Activated CD4-positive, alpha-beta memory T cell treated with anti-CD3 and anti-CD28 coated beads for 36 hours (primary cell): ENCODE results near the gene PLEKHJ1. TPM values are rescaled to one million over a fixed set of nuclear protein-coding genes. Genes with fewer than 3 reads are reported as not detected.

Experiments used
- CTCF ChIA-PET: fragments of 350-600 bp; sonication (Branson Sonifier 250); formaldehyde crosslinking; loops from one replicate; lab custom pipeline; 2021; ENCODE audit warnings: antibody characterized with exemption, inconsistent platforms; lab: Charles Lee
- POLR2A ChIA-PET: fragments of 350-600 bp; sonication (Branson Sonifier 250); formaldehyde crosslinking; loops from one replicate; lab custom pipeline; 2021; ENCODE audit warnings: antibody characterized with exemption; lab: Charles Lee
- DNase-seq: peaks from one replicate; pipeline ENCODE4 v3.0.0-alpha.2; 2020
- H3K27ac Mint-ChIP-seq: one replicate; pipeline ENCODE4 v1.8.0; 2021; ENCODE audit warnings: mixed read lengths
- H3K27me3 Mint-ChIP-seq: one replicate; pipeline ENCODE4 v1.8.0; 2021; ENCODE audit warnings: mixed read lengths
- H3K36me3 Mint-ChIP-seq: one replicate; pipeline ENCODE4 v1.8.0; 2021; ENCODE audit warnings: mixed read lengths
- H3K4me1 Mint-ChIP-seq: one replicate; pipeline ENCODE4 v1.8.0; 2021; ENCODE audit warnings: low read depth, mixed read lengths
- H3K4me3 Mint-ChIP-seq: one replicate; pipeline ENCODE4 v1.8.0; 2021; ENCODE audit warnings: mild to moderate bottlenecking, mixed read lengths
- H3K9me3 Mint-ChIP-seq: one replicate; pipeline ENCODE4 v1.8.0; 2021; ENCODE audit warnings: mixed read lengths
- intact Hi-C: fragments of 100-400 bp; cut with micrococcal nuclease; formaldehyde crosslinking; loops from one replicate; pipeline ENCODE4 v1.15.1; 2023
- total RNA-seq, 2 experiments: library from RNA; stranded (reverse); gene quantifications; one replicate each; pipeline ENCODE4 v1.2.3, GENCODE V29; 2021

The PLEKHJ1 gene
- total RNA-seq, 2 experiments from 2014 or later: 60.8 to 64.0 TPM

DNA sequence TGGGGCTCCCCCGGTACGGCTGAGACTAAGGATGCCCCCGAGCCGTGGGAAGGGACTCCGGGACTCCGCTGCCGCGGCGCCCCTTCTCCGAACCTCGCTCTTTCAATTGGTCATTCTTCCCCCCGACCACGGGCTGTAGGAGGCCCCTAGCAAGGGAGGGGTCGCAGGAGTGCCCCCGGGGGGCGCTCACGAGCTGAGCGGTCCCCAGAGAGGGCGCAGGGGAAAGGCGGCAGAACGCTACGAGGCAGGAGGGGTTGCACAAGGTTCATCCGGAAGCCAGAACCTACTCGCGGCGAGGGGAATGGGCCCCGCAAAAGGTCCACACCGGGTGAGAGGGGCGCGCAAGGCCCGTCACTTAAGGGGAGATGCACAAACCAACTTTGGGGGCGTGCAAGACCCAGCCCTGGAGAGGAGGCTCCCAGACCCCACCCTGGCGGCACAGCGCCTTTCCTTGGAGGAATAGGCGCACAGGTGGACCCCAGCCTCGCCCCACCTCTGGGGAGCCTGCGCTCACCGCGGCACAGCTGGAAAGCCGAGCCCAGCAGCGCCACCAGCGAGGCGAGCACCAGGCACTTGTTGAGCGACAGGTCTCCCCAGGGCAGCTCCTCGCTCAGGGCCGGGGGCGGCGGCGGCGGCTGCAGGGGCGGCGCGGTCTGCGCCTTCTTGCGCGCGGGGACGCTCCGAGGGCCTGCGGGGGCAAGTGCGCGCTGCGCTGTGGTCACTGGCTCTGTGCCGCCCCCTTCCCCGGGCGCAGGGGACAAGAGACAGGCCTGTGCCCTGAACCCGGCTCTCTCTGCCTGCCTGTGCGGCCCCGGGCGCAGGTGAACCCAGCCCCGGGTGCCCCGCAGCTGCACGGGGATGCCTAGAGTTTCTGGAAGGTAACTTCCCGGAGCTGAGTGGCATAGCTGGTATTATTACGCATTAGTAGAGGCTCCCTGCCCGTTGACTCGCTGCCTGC, 17.3 kb upstream of the PLEKHJ1 start:
- Mint-ChIP-seq H3K4me1 (peaks cover 24% of the 10 kb centered on the region), H3K9me3 (no peaks in the 10 kb centered on the region), H3K27ac (no peak overlapping the region), H3K4me3 (peak overlapping the region; percentile 6), H3K36me3 (no peaks in the 10 kb centered on the region), H3K27me3 (peaks cover 15% of the 10 kb centered on the region)
- intact Hi-C loops: loop anchor here (2.0 kb wide), 1 partner anchor 15 kb away; no protein-coding TSS in a partner anchor
- DNase-seq: peak; percentile 58
- CTCF ChIA-PET: interaction anchor here (0.8 to 1.9 kb wide), 3 partner anchors 8 to 383 kb away, joined by 3 to 10 read pairs (median 8); no protein-coding TSS in a partner anchor
- POLR2A ChIA-PET: interaction anchor here (0.6 to 1.7 kb wide), 2 partner anchors 17 to 94 kb away, joined by 7 to 8 read pairs; no protein-coding TSS in a partner anchor

DNA sequence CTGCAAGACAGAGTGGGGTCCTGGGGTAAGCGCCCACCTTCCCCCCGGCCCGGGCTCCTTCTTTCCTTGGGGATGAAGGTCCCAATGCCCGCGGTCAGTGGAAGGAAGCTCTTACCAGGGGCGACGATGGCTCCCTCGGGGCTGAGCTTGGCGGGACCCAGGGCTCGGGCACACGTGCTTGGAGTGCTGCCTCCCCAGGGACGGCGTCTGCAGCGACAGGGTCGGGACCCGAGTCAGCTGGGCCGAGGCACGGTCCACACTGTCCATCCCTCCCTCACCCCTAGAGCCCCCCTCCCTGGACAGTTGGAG, 16.6 kb upstream of the PLEKHJ1 start:
- no peak for DNase-seq
- peaks cover 19% of the 10 kb centered on the region for H3K4me1 Mint-ChIP-seq
- no peaks in the 10 kb centered on the region for H3K9me3 Mint-ChIP-seq
- POLR2A ChIA-PET: interaction anchor here (1.7 kb wide), 1 partner anchor 18 kb away, joined by 8 read pairs; no protein-coding TSS in a partner anchor
- peak overlapping the region; percentile 46 for H3K4me3 Mint-ChIP-seq
- peaks cover 15% of the 10 kb centered on the region for H3K27me3 Mint-ChIP-seq
- H3K27ac Mint-ChIP-seq: no peak overlapping the region
- CTCF ChIA-PET: interaction anchor here (1.7 to 1.9 kb wide), 2 partner anchors 9 to 21 kb away, joined by 8 to 10 read pairs; no protein-coding TSS in a partner anchor
- no peaks in the 10 kb centered on the region for H3K36me3 Mint-ChIP-seq
- intact Hi-C loops: no loop called here

DNA sequence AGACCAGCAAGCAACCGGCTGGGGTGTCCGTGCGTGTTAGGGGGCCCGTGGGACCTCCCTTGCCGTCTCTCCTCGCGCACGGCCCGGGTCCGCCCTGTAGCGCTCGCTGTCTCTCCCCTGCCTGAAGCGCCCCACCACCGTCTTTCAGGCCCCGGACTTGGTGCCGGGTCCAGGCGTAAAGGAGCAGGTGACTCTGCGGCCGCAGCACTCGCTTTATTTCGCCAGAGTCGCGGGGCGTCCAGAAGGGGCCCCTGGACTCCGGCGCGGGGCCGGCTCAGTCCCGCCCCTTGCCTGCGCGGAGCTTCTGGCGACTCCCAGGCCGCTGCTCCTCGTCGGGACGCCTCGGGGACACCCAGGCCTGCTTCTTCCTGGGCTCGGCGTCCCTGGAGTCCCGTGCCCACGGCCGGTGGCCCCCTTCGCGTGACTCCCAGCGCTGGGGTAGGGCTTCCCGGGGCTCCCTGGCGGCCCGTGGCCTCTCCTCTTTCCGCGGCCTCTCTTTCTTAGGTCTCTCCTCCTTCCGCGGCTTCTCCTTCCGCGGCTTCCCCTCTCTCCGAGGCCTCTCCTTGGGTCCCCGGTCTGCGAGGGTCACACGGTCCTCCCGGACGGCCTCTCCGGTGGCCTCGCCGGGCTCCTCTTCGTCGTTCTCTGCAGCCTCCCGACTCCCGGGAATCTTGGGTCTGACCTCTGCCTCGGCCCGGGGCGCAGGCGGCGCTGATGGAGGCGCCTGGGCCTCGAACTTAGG, 16.1 kb upstream of the PLEKHJ1 start:
- Mint-ChIP-seq H3K4me1 (peaks cover 17% of the 10 kb centered on the region), H3K9me3 (no peaks in the 10 kb centered on the region), H3K27ac (no peak overlapping the region), H3K4me3 (peak overlapping the region; percentile 46), H3K27me3 (peaks cover 15% of the 10 kb centered on the region), H3K36me3 (no peaks in the 10 kb centered on the region)
- CTCF ChIA-PET: interaction anchor here (1.1 to 1.9 kb wide), 3 partner anchors 9 to 22 kb away, joined by 3 to 8 read pairs (median 6); no protein-coding TSS in a partner anchor
- POLR2A ChIA-PET: interaction anchor here (0.6 to 1.4 kb wide), 2 partner anchors 8 to 18 kb away, joined by 3 to 5 read pairs; no protein-coding TSS in a partner anchor
- DNase-seq: peak; percentile 19
- intact Hi-C loops: no loop called here

DNA sequence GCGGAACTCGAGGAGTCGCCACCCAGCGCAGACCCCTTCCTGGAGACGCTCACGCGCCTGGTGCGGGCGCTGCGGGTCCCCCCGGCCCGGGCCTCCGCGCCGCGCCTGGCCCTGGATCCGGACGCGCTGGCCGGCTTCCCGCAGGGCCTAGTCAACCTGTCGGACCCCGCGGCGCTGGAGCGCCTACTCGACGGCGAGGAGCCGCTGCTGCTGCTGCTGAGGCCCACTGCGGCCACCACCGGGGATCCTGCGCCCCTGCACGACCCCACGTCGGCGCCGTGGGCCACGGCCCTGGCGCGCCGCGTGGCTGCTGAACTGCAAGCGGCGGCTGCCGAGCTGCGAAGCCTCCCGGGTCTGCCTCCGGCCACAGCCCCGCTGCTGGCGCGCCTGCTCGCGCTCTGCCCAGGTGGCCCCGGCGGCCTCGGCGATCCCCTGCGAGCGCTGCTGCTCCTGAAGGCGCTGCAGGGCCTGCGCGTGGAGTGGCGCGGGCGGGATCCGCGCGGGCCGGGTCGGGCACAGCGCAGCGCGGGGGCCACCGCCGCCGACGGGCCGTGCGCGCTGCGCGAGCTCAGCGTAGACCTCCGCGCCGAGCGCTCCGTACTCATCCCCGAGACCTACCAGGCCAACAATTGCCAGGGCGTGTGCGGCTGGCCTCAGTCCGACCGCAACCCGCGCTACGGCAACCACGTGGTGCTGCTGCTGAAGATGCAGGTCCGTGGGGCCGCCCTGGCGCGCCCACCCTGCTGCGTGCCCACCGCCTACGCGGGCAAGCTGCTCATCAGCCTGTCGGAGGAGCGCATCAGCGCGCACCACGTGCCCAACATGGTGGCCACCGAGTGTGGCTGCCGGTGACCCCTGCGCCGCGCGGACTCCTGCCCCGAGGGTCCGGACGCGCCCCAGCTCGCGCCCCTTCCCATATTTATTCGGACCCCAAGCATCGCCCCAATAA, 15.3 kb upstream of the PLEKHJ1 start:
- Mint-ChIP-seq H3K9me3 (no peaks in the 10 kb centered on the region), H3K4me1 (peaks cover 14% of the 10 kb centered on the region), H3K4me3 (peak overlapping the region; percentile 29), H3K27me3 (peaks cover 15% of the 10 kb centered on the region), H3K27ac (no peak overlapping the region), H3K36me3 (peaks cover 5% of the 10 kb centered on the region)
- DNase-seq: peak; percentile 17
- POLR2A ChIA-PET: interaction anchor here (0.6 to 1.4 kb wide), 5 partner anchors 9 to 22 kb away, joined by 3 to 5 read pairs (median 3); no protein-coding TSS in a partner anchor
- CTCF ChIA-PET: interaction anchor here (1.0 to 1.3 kb wide), 4 partner anchors 8 to 13 kb away, joined by 3 to 6 read pairs (median 3); no protein-coding TSS in a partner anchor
- intact Hi-C loops: no loop called here

DNA sequence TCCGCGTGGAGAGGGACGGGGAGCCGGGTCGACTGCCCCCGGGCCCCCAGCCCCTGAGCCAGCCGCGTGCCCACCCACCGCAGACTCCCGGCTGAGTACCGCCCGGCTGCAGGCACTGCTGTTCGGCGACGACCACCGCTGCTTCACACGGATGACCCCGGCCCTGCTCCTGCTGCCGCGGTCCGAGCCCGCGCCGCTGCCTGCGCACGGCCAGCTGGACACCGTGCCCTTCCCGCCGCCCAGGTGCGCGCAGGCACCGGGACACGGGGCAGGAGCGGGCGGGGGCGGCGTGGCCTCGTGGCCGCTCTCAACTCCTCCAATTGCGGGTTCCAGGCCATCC, 14.6 kb upstream of the PLEKHJ1 start:
- peaks cover 15% of the 10 kb centered on the region for H3K27me3 Mint-ChIP-seq
- peaks cover 7% of the 10 kb centered on the region for H3K36me3 Mint-ChIP-seq
- intact Hi-C loops: no loop called here
- no peak overlapping the region for H3K4me3 Mint-ChIP-seq
- peaks cover 14% of the 10 kb centered on the region for H3K4me1 Mint-ChIP-seq
- no peaks in the 10 kb centered on the region for H3K9me3 Mint-ChIP-seq
- H3K27ac Mint-ChIP-seq: no peak overlapping the region
- ChIA-PET CTCF (interaction anchor here (0.7 to 1.5 kb wide), 4 partner anchors 9 to 95 kb away, joined by 3 to 6 read pairs (median 3); no protein-coding TSS in a partner anchor), POLR2A (interaction anchor here (0.5 to 1.4 kb wide), 6 partner anchors 9 to 69 kb away, joined by 3 to 5 read pairs (median 4); no protein-coding TSS in a partner anchor)
- no peak for DNase-seq

DNA sequence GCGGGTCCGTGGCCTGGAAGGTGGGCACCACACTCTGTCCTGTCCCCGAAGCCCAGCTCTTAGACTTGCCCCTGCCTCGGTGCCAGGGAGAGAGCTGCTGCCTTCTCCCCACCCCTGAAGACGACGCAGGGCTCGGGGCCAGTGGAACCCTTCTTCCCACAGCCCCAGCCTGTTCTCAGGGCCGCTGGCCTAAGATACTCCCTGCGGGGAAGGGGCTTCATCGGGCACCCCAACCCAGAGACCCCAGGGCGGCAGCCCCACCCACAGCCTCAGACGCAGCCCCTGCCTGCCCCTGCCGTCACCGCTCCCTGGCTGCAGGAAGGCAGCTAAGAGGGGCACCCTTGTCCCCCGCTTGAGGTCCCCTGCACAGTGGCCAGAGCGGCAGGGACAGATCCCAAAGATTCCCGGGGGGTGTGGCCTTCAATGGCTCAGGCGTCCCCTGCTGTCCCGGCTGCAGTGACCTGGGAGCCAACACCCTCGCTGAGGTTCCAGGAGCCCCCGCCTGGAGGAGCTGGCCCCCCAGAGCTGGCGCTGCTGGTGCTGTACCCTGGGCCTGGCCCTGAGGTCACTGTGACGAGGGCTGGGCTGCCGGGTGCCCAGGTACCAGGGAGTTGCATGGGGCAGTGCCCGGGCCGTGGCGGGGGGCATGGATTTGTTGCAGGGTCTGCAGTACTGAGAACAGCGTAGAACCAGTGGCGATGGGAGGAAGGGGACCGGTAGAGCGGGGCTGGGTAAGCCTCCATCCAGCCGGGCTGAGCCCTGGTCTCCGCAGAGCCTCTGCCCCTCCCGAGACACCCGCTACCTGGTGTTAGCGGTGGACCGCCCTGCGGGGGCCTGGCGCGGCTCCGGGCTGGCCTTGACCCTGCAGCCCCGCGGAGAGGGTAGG, 14.0 kb upstream of the PLEKHJ1 start:
- intact Hi-C loops: no loop called here
- ChIA-PET POLR2A (interaction anchor here (0.5 to 1.4 kb wide), 3 partner anchors 10 to 68 kb away, joined by 3 to 4 read pairs (median 4); no protein-coding TSS in a partner anchor), CTCF (interaction anchor here (0.7 to 1.5 kb wide), 3 partner anchors 11 to 94 kb away, joined by 3 to 6 read pairs (median 3); no protein-coding TSS in a partner anchor)
- no peak overlapping the region for H3K4me3 Mint-ChIP-seq
- H3K36me3 Mint-ChIP-seq: peaks cover 10% of the 10 kb centered on the region
- H3K27ac Mint-ChIP-seq: no peak overlapping the region
- peaks cover 14% of the 10 kb centered on the region for H3K4me1 Mint-ChIP-seq
- no peak for DNase-seq
- peaks cover 15% of the 10 kb centered on the region for H3K27me3 Mint-ChIP-seq
- H3K9me3 Mint-ChIP-seq: no peaks in the 10 kb centered on the region

DNA sequence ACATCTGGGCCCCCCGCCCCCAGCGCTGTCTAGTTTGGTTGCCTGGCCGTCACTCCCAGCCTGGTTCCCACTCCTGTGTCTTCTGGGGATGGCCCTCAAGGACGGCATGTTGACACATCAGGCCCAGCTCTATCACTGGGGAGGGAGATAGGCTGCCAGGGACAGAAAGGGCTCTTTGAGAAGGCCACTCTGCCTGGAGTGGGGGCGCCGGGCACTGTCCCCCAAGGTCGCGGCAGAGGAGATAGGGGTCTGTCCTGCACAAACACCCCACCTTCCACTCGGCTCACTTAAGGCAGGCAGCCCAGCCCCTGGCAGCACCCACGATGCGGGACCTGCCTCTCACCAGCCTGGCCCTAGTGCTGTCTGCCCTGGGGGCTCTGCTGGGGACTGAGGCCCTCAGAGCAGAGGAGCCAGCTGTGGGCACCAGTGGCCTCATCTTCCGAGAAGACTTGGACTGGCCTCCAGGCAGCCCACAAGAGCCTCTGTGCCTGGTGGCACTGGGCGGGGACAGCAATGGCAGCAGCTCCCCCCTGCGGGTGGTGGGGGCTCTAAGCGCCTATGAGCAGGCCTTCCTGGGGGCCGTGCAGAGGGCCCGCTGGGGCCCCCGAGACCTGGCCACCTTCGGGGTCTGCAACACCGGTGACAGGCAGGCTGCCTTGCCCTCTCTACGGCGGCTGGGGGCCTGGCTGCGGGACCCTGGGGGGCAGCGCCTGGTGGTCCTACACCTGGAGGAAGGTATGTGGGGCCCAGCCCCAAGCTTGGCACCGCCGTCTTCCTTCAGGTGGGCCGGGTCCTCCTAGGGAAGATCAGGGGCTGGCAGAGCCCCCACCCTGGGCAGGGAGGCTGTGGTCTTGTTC, 13.1 kb upstream of the PLEKHJ1 start, which contains the start of gene AMH:
AMH (plus strand) TSS at position 314 of the 857 bp plus-strand sequence; CDS start at position 324, 10 bp downstream.
- H3K4me3 Mint-ChIP-seq: no peak within 1 kb of the TSS
- peaks cover 14% of the 10 kb centered on the region for H3K4me1 Mint-ChIP-seq
- H3K9me3 Mint-ChIP-seq: no peaks in the 10 kb centered on the region
- CTCF ChIA-PET: interaction anchor here (1.3 to 1.5 kb wide), 2 partner anchors 12 to 13 kb away, joined by 3 to 6 read pairs; no protein-coding TSS in a partner anchor
- no peak within 1 kb of the TSS for H3K27ac Mint-ChIP-seq
- peaks cover 16% of the 10 kb centered on the region for H3K36me3 Mint-ChIP-seq
- intact Hi-C loops: no loop called here
- POLR2A ChIA-PET: interaction anchor here (1.4 kb wide), 1 partner anchor 21 kb away, joined by 4 read pairs; no protein-coding TSS in a partner anchor
- no peak for DNase-seq
- peaks cover 15% of the 10 kb centered on the region for H3K27me3 Mint-ChIP-seq

DNA sequence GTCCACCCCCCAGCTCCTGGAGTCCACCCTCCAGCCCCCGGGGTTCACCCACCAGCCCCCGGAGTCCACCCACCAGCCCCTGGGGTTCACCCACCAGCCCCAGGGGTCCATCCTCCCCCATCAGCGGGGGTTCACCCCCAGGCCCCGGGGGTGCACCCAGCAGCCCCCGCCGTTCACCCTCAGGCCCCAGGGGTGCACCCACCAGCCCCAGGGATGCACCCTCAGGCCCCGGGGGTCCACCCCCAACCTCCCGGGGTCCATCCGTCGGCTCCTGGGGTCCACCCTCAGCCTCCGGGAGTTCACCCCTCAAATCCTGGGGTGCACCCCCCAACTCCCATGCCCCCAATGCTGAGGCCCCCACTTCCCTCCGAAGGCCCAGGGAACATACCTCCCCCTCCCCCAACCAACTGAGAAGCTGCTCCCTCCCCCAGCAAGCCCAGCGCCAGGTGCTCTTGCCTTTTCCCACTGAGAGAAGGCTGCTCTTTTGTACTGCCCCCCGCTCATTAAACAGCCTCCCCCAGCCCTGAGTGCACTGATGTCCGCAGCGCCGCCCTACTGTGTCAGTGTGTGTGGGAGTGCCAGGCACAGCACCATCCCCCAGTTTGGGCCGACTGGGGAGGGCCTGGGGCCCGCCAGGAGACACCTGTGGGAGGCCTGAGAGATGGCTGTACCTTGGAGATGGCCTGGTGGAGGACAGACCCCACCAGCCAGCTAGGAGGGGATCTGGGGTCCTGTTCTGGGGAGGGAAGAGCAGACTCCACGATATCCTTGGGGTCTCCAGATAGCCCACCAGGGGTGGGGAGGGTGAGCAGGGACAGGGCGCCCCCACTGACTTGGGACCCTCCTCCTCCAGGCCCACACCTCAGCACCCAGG, 12.2 kb upstream of the PLEKHJ1 start:
- peaks cover 9% of the 10 kb centered on the region for H3K4me1 Mint-ChIP-seq
- no peak overlapping the region for H3K4me3 Mint-ChIP-seq
- H3K27ac Mint-ChIP-seq: no peak overlapping the region
- H3K27me3 Mint-ChIP-seq: peaks cover 10% of the 10 kb centered on the region
- intact Hi-C loops: no loop called here
- CTCF ChIA-PET: no interaction called here
- POLR2A ChIA-PET: no interaction called here
- DNase-seq: no peak
- H3K36me3 Mint-ChIP-seq: peaks cover 18% of the 10 kb centered on the region
- no peaks in the 10 kb centered on the region for H3K9me3 Mint-ChIP-seq
